ENCODE results near the gene WRAP53. TPM values are rescaled to one million over a fixed set of nuclear protein-coding genes. Genes with fewer than 3 reads are reported as not detected.

WRAP53 gene
- total and polyA plus RNA-seq, 2 of the 13 experiments (the other 11 are each of a cell fraction or from before 2014, with no cell fraction given): 7.0 to 19.5 TPM

GRCh38 chr17:7729816-7730215, 41.5 kb downstream of the WRAP53 start:
- WGBS (ENCODE audit: low lambda C conversion rate): 0% methylated on average over 1 of the region's 1 CpG
- Histone ChIP-seq H2AFZ (ENCODE audit: low read length) (no peak overlapping the region), H3K36me3 (replicated peaks in 1 of 2; ENCODE audit: control insufficient read depth in 1 of 2, insufficient read depth in 2 of 2, low read length in 2 of 2) (no peaks in the 10 kb centered on the region), H3K27ac (ENCODE audit: extremely low read length, insufficient read depth, low read length) (no peak overlapping the region), H3K4me1 (ENCODE audit: insufficient read depth, low read length) (no peaks in the 10 kb centered on the region), H3K9me3 (ENCODE audit: low read length) (no peaks in the 10 kb centered on the region), H3K4me2 (ENCODE audit: low read depth, low read length) (no peak overlapping the region), H3K4me3 (replicated peaks in 1 of 3; ENCODE audit: insufficient read depth in 1 of 3, low read depth in 2 of 3, low read length in 3 of 3) (no peak overlapping the region), H3K27me3 (ENCODE audit: control insufficient read depth in 1 of 2, insufficient read depth in 2 of 2, low read length in 2 of 2) (peaks cover 3 to 20% of the 10 kb centered on the region in 2 experiments; a peak in 3 of 5 replicates), H4K20me1 (ENCODE audit: insufficient read depth, low read length) (no peaks in the 10 kb centered on the region), H3K79me2 (ENCODE audit: insufficient read depth, low read length) (no peaks in the 10 kb centered on the region), H3K9ac (ENCODE audit: insufficient read depth, low read depth, low read length) (no peak overlapping the region)
- ATAC-seq: no peak
- in situ Hi-C loops (cut with HindIII; ENCODE audit: extremely low pct_ligation_motif_present, low pct_unique_long_range_greater_than_20kb): no loop called here
- ChIA-PET POLR2A (no interaction called here), CTCF (ENCODE audit: low intra/inter-chr PET ratio, low total read pairs) (no interaction called here)
- BruUV-seq (replicated peaks): no TSS peak
- TF ChIP-seq HNF4G (IDR thresholded peaks at IDR 0.05; ENCODE audit: borderline replicate concordance, low read depth, low read length) (no peak), HNF4G (CRISPR knock-in tag; IDR thresholded peaks at IDR 0.05; ENCODE audit: borderline replicate concordance, low read depth) (no peak), ZNF749 (CRISPR knock-in tag; IDR thresholded peaks at IDR 0.05; ENCODE audit: borderline replicate concordance) (no peak), SYNCRIP (IDR thresholded peaks at IDR 0.05; ENCODE audit: insufficient read depth, low read depth, low read length) (no peak), NFIB (CRISPR knock-in tag; IDR thresholded peaks at IDR 0.05; ENCODE audit: borderline replicate concordance) (no peak), PATZ1 (CRISPR knock-in tag; IDR thresholded peaks at IDR 0.05) (no peak), ZNF274 (CRISPR knock-in tag; IDR thresholded peaks at IDR 0.05) (no peak), CAMTA2 (CRISPR knock-in tag; IDR thresholded peaks at IDR 0.05; ENCODE audit: borderline replicate concordance) (no peak), POGK (CRISPR knock-in tag; conservative IDR thresholded peaks at IDR 0.05) (no peak), ZNF264 (CRISPR knock-in tag; IDR thresholded peaks at IDR 0.05) (no peak), ZNF484 (CRISPR knock-in tag; IDR thresholded peaks at IDR 0.05; ENCODE audit: borderline replicate concordance, low read depth) (no peak), ELF3 (CRISPR knock-in tag; IDR thresholded peaks at IDR 0.05) (no peak), ELF1 (CRISPR knock-in tag; IDR thresholded peaks at IDR 0.05) (no peak), ZSCAN12 (CRISPR knock-in tag; IDR thresholded peaks at IDR 0.05) (no peak), KDM1A (CRISPR knock-in tag; IDR thresholded peaks at IDR 0.05) (no peak), TRIM22 (IDR thresholded peaks at IDR 0.05) (no peak), DNMT3B (CRISPR knock-in tag; conservative IDR thresholded peaks at IDR 0.05) (no peak)
- TF ChIP-seq, protein P1, sequence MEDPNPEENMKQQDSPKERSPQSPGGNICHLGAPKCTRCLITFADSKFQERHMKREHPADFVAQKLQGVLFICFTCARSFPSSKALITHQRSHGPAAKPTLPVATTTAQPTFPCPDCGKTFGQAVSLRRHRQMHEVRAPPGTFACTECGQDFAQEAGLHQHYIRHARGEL (CRISPR knock-in tag; IDR thresholded peaks at IDR 0.05): no peak
- TF ChIP-seq, protein P2, sequence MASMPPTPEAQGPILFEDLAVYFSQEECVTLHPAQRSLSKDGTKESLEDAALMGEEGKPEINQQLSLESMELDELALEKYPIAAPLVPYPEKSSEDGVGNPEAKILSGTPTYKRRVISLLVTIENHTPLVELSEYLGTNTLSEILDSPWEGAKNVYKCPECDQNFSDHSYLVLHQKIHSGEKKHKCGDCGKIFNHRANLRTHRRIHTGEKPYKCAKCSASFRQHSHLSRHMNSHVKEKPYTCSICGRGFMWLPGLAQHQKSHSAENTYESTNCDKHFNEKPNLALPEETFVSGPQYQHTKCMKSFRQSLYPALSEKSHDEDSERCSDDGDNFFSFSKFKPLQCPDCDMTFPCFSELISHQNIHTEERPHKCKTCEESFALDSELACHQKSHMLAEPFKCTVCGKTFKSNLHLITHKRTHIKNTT (CRISPR knock-in tag; IDR thresholded peaks at IDR 0.05): no peak
- intact Hi-C loops (cut with micrococcal nuclease; ENCODE audit: unreplicated experiment): no loop called here
- FAIRE-seq: no peak
- DNase-seq (ENCODE audit: low spot score): no peak
